GM23338 (cell line): Measurements from ENCODE around the gene CD83.

Source experiments
- CREB1 ChIP-seq: fragments of 250-450 bp; sonication (Bioruptor Pico); IDR thresholded peaks from 2 replicates; pipeline ENCODE4 v1.5.0; 2020; ENCODE audit warnings: low read depth, mild to moderate bottlenecking, moderate library complexity
- CTCF ChIP-seq, 2 experiments: fragments of 200-600 bp in 1 of 2; sonication (generic) in 1 of 2; conservative IDR thresholded peaks; 2 replicates each; pipeline versions ENCODE4 v1.5.1 to v1.6.1; 2016 to 2017; ENCODE audit warnings: antibody characterized with exemption in 2 of 2, low read depth in 2 of 2, mild to moderate bottlenecking in 2 of 2, moderate library complexity in 1 of 2
- EZH2 ChIP-seq: fragments of 200-600 bp; sonication (generic); IDR thresholded peaks from one replicate; pipeline ENCODE4 v1.8.0; 2017; ENCODE audit warnings: antibody characterized with exemption, mild to moderate bottlenecking, low read depth; ENCODE audit not compliant: unreplicated experiment
- POLR2AphosphoS5 ChIP-seq: IDR thresholded peaks from 2 replicates; pipeline ENCODE4 v1.6.1; 2016; ENCODE audit warnings: antibody characterized with exemption, low read depth

- no peak for TF ChIP-seq POLR2AphosphoS5
- TF ChIP-seq CTCF (conservative IDR thresholded peaks at IDR 0.05; ENCODE audit: low read depth in 2 of 2): no peak
- TF ChIP-seq EZH2: no peak
- no peak for TF ChIP-seq CREB1 (CRISPR knock-in tag)
These were observed 14.8 kb downstream of the CD83 start for GRCh38 chr6:14132244-14132920.
